K562 (cell line): Measurements from ENCODE around the gene HDAC3. TPM values are rescaled to one million over a fixed set of nuclear protein-coding genes. Genes with fewer than 3 reads are reported as not detected.

Source experiments
- ATAC-seq: fragments of 200-7000 bp; cut with Tn5 transposase; 3 replicates; pipeline ENCODE4 v1.9.1; 2020; ENCODE audit warnings: moderate library complexity
- BruUV-seq: library from RNA; stranded (reverse); fragments of 400-500 nt; replicated peaks from 2 replicates; lab custom pipeline; 2021; lab: Mats Ljungman, UMichigan
- CTCF ChIA-PET: fragments of 300-600 bp; formaldehyde crosslinking; extraction: SDS; loops from one replicate; lab custom pipeline; 2021; ENCODE audit warnings: low intra/inter-chr PET ratio; lab: Yijun Ruan, JAX
- POLR2A ChIA-PET: fragments of 300-600, 350-650 bp; sonication (Branson Sonifier 250); formaldehyde crosslinking; extraction: SDS; loops from one replicate; lab custom pipeline; 2021; ENCODE audit warnings: antibody characterized with exemption, inconsistent platforms; lab: Yijun Ruan, JAX
- DNase-seq, 4 experiments: peaks; one replicate each; pipeline versions ENCODE4 v3.0.0 to v3.0.0-alpha.2; 2011 to 2018; ENCODE audit warnings: low spot score in 3 of 4, mixed read lengths in 3 of 4; ENCODE audit errors: extremely low read depth in 1 of 4
- FAIRE-seq: peaks from 2 replicates; lab custom pipeline; 2011; peaks lifted over from hg19 to GRCh38; lab: Jason Lieb, UNC
- H2AFZ ChIP-seq: 2 replicates; pipeline ENCODE4 v1.6.0; 2011; ENCODE audit warnings: low read depth, low read length, control low read depth, inconsistent platforms
- H3K27ac ChIP-seq: fragments of 200-600 bp; 3 replicates; pipeline ENCODE4 v1.8.0; 2011; ENCODE audit warnings: low read depth, mild to moderate bottlenecking, control low read depth, inconsistent platforms, low read length, moderate library complexity, mixed read lengths; ENCODE audit errors: extremely low read depth
- H3K27me3 ChIP-seq, 2 experiments: fragments of 300-600 bp in 1 of 2; 2 replicates in 1 of 2; 3 replicates in 1 of 2; pipeline versions ENCODE4 v1.6.0 to v1.8.0; 2011; ENCODE audit warnings: inconsistent platforms in 2 of 2, low read length in 2 of 2, mild to moderate bottlenecking in 1 of 2, mixed read lengths in 1 of 2, moderate library complexity in 1 of 2; ENCODE audit not compliant: control insufficient read depth in 2 of 2, insufficient read depth in 2 of 2
- H3K36me3 ChIP-seq: fragments of 300-600 bp; 3 replicates; pipeline ENCODE4 v1.8.0; 2011; ENCODE audit warnings: mild to moderate bottlenecking, low read length, inconsistent platforms; ENCODE audit not compliant: control insufficient read depth, insufficient read depth
- H3K4me1 ChIP-seq, 2 experiments: fragments of 200-600 bp in 1 of 2; replicated peaks in 1 of 2; 2 replicates in 1 of 2; 3 replicates in 1 of 2; pipeline versions ENCODE4 v1.5.1 to v1.8.0; 2011; ENCODE audit warnings: inconsistent platforms in 2 of 2, low read length in 2 of 2, mild to moderate bottlenecking in 1 of 2, mixed read lengths in 1 of 2, moderate library complexity in 1 of 2; ENCODE audit not compliant: control insufficient read depth in 2 of 2, insufficient read depth in 2 of 2
- H3K4me2 ChIP-seq: 2 replicates; pipeline ENCODE4 v1.6.1; 2011; ENCODE audit warnings: low read length, control low read depth, inconsistent platforms, mixed read lengths; ENCODE audit not compliant: insufficient read depth
- H3K4me3 ChIP-seq: fragments of 200-600 bp; sonication (generic), shearing (Covaris generic); 2 replicates; pipeline ENCODE4 v1.5.1; 2016; ENCODE audit warnings: control low read depth, inconsistent platforms
- H3K79me2 ChIP-seq: fragments of 200-600 bp; 3 replicates; pipeline ENCODE4 v1.8.0; 2011; ENCODE audit warnings: low read length, inconsistent platforms; ENCODE audit not compliant: control insufficient read depth, insufficient read depth
- H3K9ac ChIP-seq, 2 experiments: 2 replicates each; pipeline versions ENCODE4 v1.6.0 to v1.6.1; 2011; ENCODE audit warnings: low read depth in 2 of 2, low read length in 2 of 2, control low read depth in 1 of 2, inconsistent platforms in 1 of 2, mild to moderate bottlenecking in 1 of 2, mixed read lengths in 1 of 2; ENCODE audit not compliant: insufficient read depth in 1 of 2
- H3K9me1 ChIP-seq: one replicate; pipeline ENCODE4 v1.6.0; 2011; ENCODE audit warnings: inconsistent platforms, mild to moderate bottlenecking, low read length, moderate library complexity; ENCODE audit not compliant: control insufficient read depth, insufficient read depth
- H3K9me3 ChIP-seq: replicated peaks from 2 replicates; pipeline ENCODE4 v1.5.1; 2011; ENCODE audit warnings: low read depth, low read length, inconsistent platforms; ENCODE audit not compliant: control insufficient read depth, insufficient read depth
- H4K20me1 ChIP-seq: replicated peaks from 2 replicates; pipeline ENCODE4 v1.6.1; 2011; ENCODE audit warnings: low read length, inconsistent platforms, mixed read lengths; ENCODE audit not compliant: control insufficient read depth, insufficient read depth
- CBX3 ChIP-seq, 2 experiments: IDR thresholded peaks; 1 replicate in 1 of 2; 2 replicates in 1 of 2; pipeline ENCODE4 v1.6.1; 2012; ENCODE audit warnings: inconsistent platforms in 2 of 2, low read length in 2 of 2, borderline replicate concordance in 1 of 2, control low read depth in 1 of 2
- CEBPB ChIP-seq: fragments of 450-650 bp; IDR thresholded peaks from 2 replicates; pipeline ENCODE4 v1.6.1; 2016; ENCODE audit warnings: missing genetic modification characterization, missing compliant biosample characterization
- NFE2 ChIP-seq: IDR thresholded peaks from 2 replicates; pipeline ENCODE4 v1.6.1; 2014; ENCODE audit warnings: antibody characterized with exemption, low read depth
- PCBP2 ChIP-seq: fragments of 200-400 bp; formaldehyde crosslinking; IDR thresholded peaks from 2 replicates; pipeline ENCODE4 v1.6.1; 2018; ENCODE audit warnings: low read length, low read depth, mild to moderate bottlenecking, moderate library complexity; ENCODE audit not compliant: poor library complexity, severe bottlenecking
- ZBTB40 ChIP-seq, 2 experiments: fragments of 450-650 bp in 1 of 2; sonication (generic) in 1 of 2; formaldehyde crosslinking in 1 of 2; IDR thresholded peaks; 2 replicates each; pipeline versions ENCODE4 v1.7.1 to v1.9.0; 2016 to 2022; ENCODE audit warnings: inconsistent platforms in 1 of 2, mild to moderate bottlenecking in 1 of 2, missing genetic modification reagents in 1 of 2
- ZNF263 ChIP-seq: sonication (generic); formaldehyde crosslinking; IDR thresholded peaks from 2 replicates; pipeline ENCODE4 v1.8.0; 2022; ENCODE audit warnings: mild to moderate bottlenecking, missing genetic modification reagents, borderline replicate concordance
- WGBS: fragments of 100-300 bp; shearing (Covaris generic); methylation state at CpG from one replicate; pipeline ENCODE4 v1.1.6; 2016; ENCODE audit warnings: low coverage, mixed read lengths; ENCODE audit not compliant: insufficient coverage; ENCODE audit errors: missing lambda C conversion rate; 5-methylcytosine and 5-hydroxymethylcytosine counted together
- in situ Hi-C: fragments of 300-500 bp; cut with MboI; formaldehyde crosslinking; loops from 4 replicates; pipeline ENCODE4 v1.15.0; 2018; ENCODE audit warnings: inconsistent platforms, mixed read lengths
- intact Hi-C: fragments of 100-400 bp; cut with micrococcal nuclease; formaldehyde crosslinking; loops from 2 replicates; pipeline ENCODE4 v1.14.2; 2022
- polyA plus RNA-seq, 8 experiments: library from polyadenylated mRNA; depleted of rRNA in 4 of 8; stranded (reverse) in 5 of 8; unstranded in 3 of 8; fragments of >200 nt; fragmentation: Nextera tagmentation in 2 of 8; fragmentation: Illumina TruSeq in 1 of 8; extraction: Ambion mirVana in 2 of 8; extraction: Trizol in 1 of 8; gene quantifications; 2 replicates each; pipeline versions ENCODE4 v1.2.1 to v1.2.3, GENCODE V29; 2011 to 2014; ENCODE audit warnings: inconsistent platforms in 1 of 8, missing spikeins in 1 of 8
- total RNA-seq, 7 experiments: library from RNA; depleted of rRNA in 6 of 7; stranded (reverse); fragments of >200 nt in 6 of 7; fragmentation: Illumina TruSeq in 2 of 7; extraction: Trizol in 2 of 7; gene quantifications; 2 replicates each; pipeline versions ENCODE4 v1.2.1 to v1.2.3, GENCODE V29; 2011 to 2021; ENCODE audit warnings: low replicate concordance in 1 of 7

HDAC3 gene
- total and polyA plus RNA-seq, 9 of the 15 experiments (the other 6 are each of a cell fraction or from before 2014, with no cell fraction given) = 89.7 to 191 (median 119) TPM

DNA sequence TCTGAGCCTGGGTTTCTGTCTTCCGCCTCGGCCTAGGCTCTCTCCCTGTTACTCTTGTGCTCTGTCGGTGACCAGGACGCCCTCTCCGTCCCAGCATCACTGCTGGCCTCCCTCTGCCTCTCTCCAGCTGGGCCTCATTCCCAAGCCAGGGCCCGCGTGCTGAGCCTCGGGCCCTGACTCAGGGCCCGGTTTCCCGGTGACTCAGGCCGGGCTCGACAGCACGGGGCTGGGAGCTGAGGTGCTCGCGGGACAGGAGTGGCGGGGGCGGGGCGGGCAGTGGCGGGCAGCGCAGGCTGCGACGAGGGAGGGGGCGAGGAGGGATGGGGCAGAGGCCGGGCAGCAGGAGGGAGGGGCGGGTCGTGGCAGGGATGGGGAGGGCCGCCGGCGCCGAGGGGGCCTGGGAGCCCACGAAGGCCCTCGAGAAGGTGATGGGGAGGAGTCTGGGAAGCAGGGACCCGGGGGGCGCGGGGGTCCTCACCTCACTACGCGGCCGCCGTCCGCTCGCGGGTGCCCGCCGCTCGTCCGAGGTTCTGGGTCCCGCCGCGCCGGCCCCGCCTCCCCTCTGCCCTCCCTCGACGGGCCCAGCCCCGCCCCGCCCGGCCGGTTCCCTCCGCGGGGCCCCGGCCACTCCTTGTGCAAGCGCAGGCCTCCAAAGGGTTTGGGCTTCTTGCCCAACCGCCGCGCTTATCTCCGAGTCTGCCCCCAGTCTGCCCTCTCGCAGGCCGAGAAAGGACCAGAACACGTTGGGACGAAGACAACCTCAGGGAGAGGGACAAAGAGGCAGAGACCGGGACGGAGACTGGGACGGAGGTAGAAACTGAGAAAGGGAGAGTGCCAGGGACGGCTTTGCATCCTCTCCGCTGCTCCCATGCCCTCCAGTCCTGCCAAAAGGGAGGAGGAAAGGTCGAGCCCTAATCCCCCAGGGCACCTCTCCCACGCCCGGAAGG lies 45.3 kb upstream of the HDAC3 start, which contains the start of gene ARAP3 (continued):
- TF ChIP-seq ZNF263 (CRISPR knock-in tag) (0 out of 2 replicates have a peak, but pooled peaks have one; percentile 26), PCBP2 (no peak), CEBPB (tag) (peak; percentile 96)

DNA sequence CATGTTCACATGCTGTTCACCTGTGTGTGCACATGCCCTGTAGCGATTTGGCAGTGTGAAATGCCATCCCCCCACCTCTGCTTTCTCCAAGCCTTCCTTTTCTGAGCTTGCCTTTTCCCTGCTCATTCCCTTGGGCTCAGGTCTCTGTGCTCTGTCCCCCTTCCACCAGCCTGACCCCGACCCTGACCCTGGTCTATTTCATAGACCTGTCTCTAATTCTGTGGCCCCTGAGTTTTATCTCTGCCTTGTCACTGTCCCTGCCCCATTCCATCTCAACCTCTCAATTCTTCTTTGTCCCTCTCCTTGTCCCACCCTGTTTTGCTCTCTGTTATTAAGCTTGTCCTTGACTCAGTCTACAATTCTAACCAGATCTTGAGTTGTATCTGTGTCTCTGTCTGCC lies 44.6 kb upstream of the HDAC3 start:
- H2AFZ ChIP-seq = peak overlapping the region; percentile 96
- H4K20me1 ChIP-seq = no peaks in the 10 kb centered on the region
- FAIRE-seq = no peak
- in situ Hi-C loops = no loop called here
- CTCF ChIA-PET = no interaction called here
- no peak for DNase-seq
- peak; percentile 3; the same call in 1 of the 3 replicates for ATAC-seq
- H3K27me3 ChIP-seq = no peaks in the 10 kb centered on the region
- H3K4me1 ChIP-seq = peaks cover 32 to 40% of the 10 kb centered on the region in 2 experiments
- POLR2A ChIA-PET = interaction anchor here (0.7 kb wide), 1 partner anchor 134 kb away, joined by 4 read pairs; no protein-coding TSS in a partner anchor
- H3K36me3 ChIP-seq = peaks cover 4% of the 10 kb centered on the region; the same call in 1 of the 3 replicates
- 39% methylated on average over 2 of the region's 2 CpGs for WGBS
- peak overlapping the region; percentile 79 for H3K4me2 ChIP-seq
- BruUV-seq = TSS peak; percentile 83
- intact Hi-C loops = no loop called here
- H3K4me3 ChIP-seq = peak overlapping the region; percentile 36
- H3K27ac ChIP-seq = peak overlapping the region; percentile 81; the same call in 2 of the 3 replicates
- peaks cover 3% of the 10 kb centered on the region for H3K9me1 ChIP-seq
- H3K9me3 ChIP-seq = no peaks in the 10 kb centered on the region
- peak overlapping the region; percentile 63 to 91 for H3K9ac ChIP-seq
- peaks cover 14% of the 10 kb centered on the region; the same call in 1 of the 3 replicates for H3K79me2 ChIP-seq
- peak in 1 of 2 experiments; percentile 10; a peak in 1 of 3 replicates for TF ChIP-seq CBX3 (IDR thresholded peaks at IDR 0.05; ENCODE audit: borderline replicate concordance in 1 of 2, low read length in 2 of 2)
- peak; percentile 37; the same call in 1 of the 2 replicates for TF ChIP-seq ZBTB40 (IDR thresholded peaks at IDR 0.05)
- no peak for TF ChIP-seq ZBTB40 (CRISPR knock-in tag; IDR thresholded peaks at IDR 0.05)
- 0 out of 2 replicates have a peak, but pooled peaks have one; percentile 1 for TF ChIP-seq NFE2
